Astrocyte (in vitro differentiated cells and primary cell): ENCODE measurements around the gene S100A3. TPM values are rescaled to one million over a fixed set of nuclear protein-coding genes. Genes with fewer than 3 reads are reported as not detected.

Source experiments
- DNase-seq: peaks from one replicate; pipeline ENCODE4 v3.0.0-alpha.2; 2010; ENCODE audit warnings: low read depth
- FAIRE-seq: peaks from 2 replicates; lab custom pipeline; 2011; peaks lifted over from hg19 to GRCh38; lab: Jason Lieb, UNC
- H2AFZ ChIP-seq: 2 replicates; pipeline ENCODE4 v1.6.0; 2012; ENCODE audit warnings: low read depth, low read length, inconsistent platforms
- H3K27ac ChIP-seq: 2 replicates; pipeline ENCODE4 v1.5.1; 2011; ENCODE audit warnings: low read depth, low read length, inconsistent platforms
- H3K27me3 ChIP-seq: 2 replicates; pipeline ENCODE4 v1.6.0; 2011; ENCODE audit warnings: low read length, inconsistent platforms; ENCODE audit not compliant: insufficient read depth
- H3K36me3 ChIP-seq: 2 replicates; pipeline ENCODE4 v1.5.1; 2011; ENCODE audit warnings: low read length, inconsistent platforms; ENCODE audit not compliant: insufficient read depth
- H3K4me1 ChIP-seq: 2 replicates; pipeline ENCODE4 v1.5.1; 2011; ENCODE audit warnings: low read length, inconsistent platforms; ENCODE audit not compliant: insufficient read depth
- H3K4me2 ChIP-seq: 2 replicates; pipeline ENCODE4 v1.6.0; 2012; ENCODE audit warnings: low read length, inconsistent platforms
- H3K4me3 ChIP-seq: 2 replicates; pipeline ENCODE4 v1.5.1; 2011; ENCODE audit warnings: low read depth, mild to moderate bottlenecking, low read length, inconsistent platforms; ENCODE audit not compliant: insufficient read depth
- H3K79me2 ChIP-seq: 2 replicates; pipeline ENCODE4 v1.6.0; 2012; ENCODE audit warnings: mild to moderate bottlenecking, low read length, inconsistent platforms; ENCODE audit not compliant: insufficient read depth
- H3K9ac ChIP-seq: 2 replicates; pipeline ENCODE4 v1.6.0; 2012; ENCODE audit warnings: mild to moderate bottlenecking, low read length, inconsistent platforms
- H3K9me3 ChIP-seq: 2 replicates; pipeline ENCODE4 v1.5.1; 2012; ENCODE audit warnings: low read depth, mild to moderate bottlenecking, low read length, inconsistent platforms; ENCODE audit not compliant: insufficient read depth
- H4K20me1 ChIP-seq: 2 replicates; pipeline ENCODE4 v1.6.0; 2012; ENCODE audit warnings: low read length, inconsistent platforms; ENCODE audit not compliant: insufficient read depth
- H3K27ac Mint-ChIP-seq: one replicate; pipeline ENCODE4 v1.8.0; 2021; ENCODE audit warnings: mild to moderate bottlenecking, mixed read lengths; ENCODE audit not compliant: unreplicated experiment
- H3K27me3 Mint-ChIP-seq: one replicate; pipeline ENCODE4 v1.8.0; 2021; ENCODE audit warnings: low read depth, mixed read lengths; ENCODE audit not compliant: unreplicated experiment
- H3K36me3 Mint-ChIP-seq: one replicate; pipeline ENCODE4 v1.8.0; 2021; ENCODE audit warnings: low read depth, mixed read lengths; ENCODE audit not compliant: unreplicated experiment
- H3K4me1 Mint-ChIP-seq: one replicate; pipeline ENCODE4 v1.8.0; 2021; ENCODE audit warnings: low read depth, mixed read lengths; ENCODE audit not compliant: unreplicated experiment
- H3K4me3 Mint-ChIP-seq: one replicate; pipeline ENCODE4 v1.8.0; 2021; ENCODE audit warnings: mild to moderate bottlenecking, moderate library complexity, mixed read lengths; ENCODE audit not compliant: unreplicated experiment
- H3K9me3 Mint-ChIP-seq: one replicate; pipeline ENCODE4 v1.8.0; 2021; ENCODE audit warnings: mild to moderate bottlenecking, mixed read lengths; ENCODE audit not compliant: unreplicated experiment
- CTCF ChIP-seq: IDR thresholded peaks from 2 replicates; pipeline ENCODE4 v1.5.1; 2011; ENCODE audit warnings: low read depth, mild to moderate bottlenecking, inconsistent platforms, low read length, moderate library complexity; ENCODE audit not compliant: insufficient read depth
- EZH2 ChIP-seq: IDR thresholded peaks from 2 replicates; pipeline ENCODE4 v1.6.1; 2012; ENCODE audit warnings: mild to moderate bottlenecking, low read length, inconsistent platforms; ENCODE audit not compliant: insufficient read depth
- total RNA-seq: library from RNA; stranded (reverse); gene quantifications from 2 replicates; pipeline ENCODE4 v1.2.1, GENCODE V29; 2021

S100A3 gene
- total RNA-seq, 1 donor from 2014 or later, result 14.6 TPM

DNA sequence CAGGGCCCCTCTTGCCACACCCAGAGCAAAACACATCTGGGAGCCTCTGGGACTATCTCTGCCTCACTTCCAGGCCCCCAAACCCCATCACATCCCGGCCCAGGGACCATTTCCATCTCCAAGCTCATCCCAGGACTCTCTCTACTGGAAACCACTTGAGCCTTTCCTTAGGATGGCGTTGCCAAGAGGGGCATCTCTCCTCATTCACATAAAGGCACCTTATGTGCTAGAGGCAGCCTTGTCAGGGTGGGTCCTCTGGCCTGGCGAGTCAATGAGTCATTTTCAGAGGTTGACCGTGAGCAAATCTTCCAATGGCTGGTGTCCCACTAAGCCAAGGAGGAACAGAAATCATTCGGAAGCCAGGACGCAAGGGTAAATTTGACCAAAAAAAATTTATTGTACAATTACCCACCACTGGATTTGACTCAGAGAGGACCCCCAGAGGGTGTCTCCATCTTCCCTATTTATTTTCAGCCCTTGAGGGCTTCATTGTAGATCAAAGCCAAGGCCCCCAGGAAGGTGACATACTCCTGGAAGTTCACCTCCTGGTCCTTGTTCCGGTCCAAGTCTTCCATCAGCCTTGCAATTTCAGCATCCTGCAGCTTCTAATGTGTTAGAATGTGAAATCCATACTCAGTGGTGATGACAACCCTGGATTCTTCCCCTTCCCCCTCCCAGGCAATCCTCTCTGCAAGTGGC, 14.7 kb downstream of the S100A3 start:
- H2AFZ ChIP-seq, result no peak overlapping the region
- peak overlapping the region; percentile 73 for H3K4me3 Mint-ChIP-seq

GRCh38 chr1:153533689-153534201, 15.3 kb downstream of the S100A3 start:
- Histone ChIP-seq H3K9me3 (no peaks in the 10 kb centered on the region), H2AFZ (peak overlapping the region; percentile 70), H3K4me3 (peak overlapping the region; percentile 85), H3K4me1 (peaks cover 41% of the 10 kb centered on the region), H4K20me1 (no peaks in the 10 kb centered on the region), H3K27ac (peak overlapping the region; percentile 90), H3K36me3 (no peaks in the 10 kb centered on the region), H3K9ac (peak overlapping the region; percentile 97), H3K4me2 (peak overlapping the region; percentile 99), H3K27me3 (no peaks in the 10 kb centered on the region), H3K79me2 (peaks cover 21% of the 10 kb centered on the region)
- DNase-seq (peak; percentile 90), FAIRE-seq (peak; percentile 64)
- H3K27ac Mint-ChIP-seq, result peak overlapping the region; percentile 73
- no peaks in the 10 kb centered on the region for H3K27me3 Mint-ChIP-seq
- TF ChIP-seq CTCF (no peak), EZH2 (no peak)
- no peaks in the 10 kb centered on the region for H3K9me3 Mint-ChIP-seq
- H3K36me3 Mint-ChIP-seq, result no peaks in the 10 kb centered on the region
- peak overlapping the region; percentile 41 for H3K4me3 Mint-ChIP-seq
- H3K4me1 Mint-ChIP-seq, result peaks cover 28% of the 10 kb centered on the region

More for the DNA sequence above, 14.7 kb downstream of the S100A3 start:
- no peaks in the 10 kb centered on the region for H3K27me3 ChIP-seq
- no peaks in the 10 kb centered on the region for H3K27me3 Mint-ChIP-seq
- no peaks in the 10 kb centered on the region for H3K36me3 Mint-ChIP-seq
- peak overlapping the region; percentile 97 for H3K9ac ChIP-seq
- H3K4me1 ChIP-seq, result peaks cover 41% of the 10 kb centered on the region
- H3K27ac Mint-ChIP-seq, result peak overlapping the region; percentile 56
- no peaks in the 10 kb centered on the region for H3K36me3 ChIP-seq
- DNase-seq, result peak; percentile 48
- H3K4me1 Mint-ChIP-seq, result peaks cover 28% of the 10 kb centered on the region
- H4K20me1 ChIP-seq, result no peaks in the 10 kb centered on the region
- no peaks in the 10 kb centered on the region for H3K9me3 ChIP-seq
- no peak for TF ChIP-seq EZH2
- no peak for TF ChIP-seq CTCF
- H3K4me2 ChIP-seq, result peak overlapping the region; percentile 99
- peak overlapping the region; percentile 85 for H3K4me3 ChIP-seq
- peaks cover 21% of the 10 kb centered on the region for H3K79me2 ChIP-seq
- peak overlapping the region; percentile 90 for H3K27ac ChIP-seq
- no peak for FAIRE-seq
- no peaks in the 10 kb centered on the region for H3K9me3 Mint-ChIP-seq
